Heart left ventricle (tissue), 16 donors: ENCODE results near the gene UBE2U. TPM values are rescaled to one million over a fixed set of nuclear protein-coding genes. Genes with fewer than 3 reads are reported as not detected.
"Not testable (repeated sequence)": the region's sequence is repeated elsewhere in the genome, so short reads cannot be mapped to it uniquely, and the experiment has no call there.

Source experiments
- ATAC-seq, 4 donors: fragments of 200-7000 bp; cut with Tn5 transposase; one replicate each; pipeline ENCODE4 v1.9.1; 2020 to 2022; ENCODE audit warnings: moderate library complexity in 4 of 4, mild to moderate bottlenecking in 3 of 4, moderate number of reproducible peaks in 1 of 4
- DNase-seq, 5 donors: peaks; one replicate each; pipeline ENCODE4 v3.0.0-alpha.2; 2020
- H3K27ac ChIP-seq, 12 donors: fragments of 200-600 bp; sonication (generic) in 4 of 12; one replicate each; pipeline versions ENCODE4 v1.5.0 to v1.8.0; 2016 to 2022; ENCODE audit warnings: mild to moderate bottlenecking in 2 of 12
- H3K27me3 ChIP-seq, 9 donors: fragments of 200-600 bp; sonication (generic) in 2 of 9; one replicate each; pipeline versions ENCODE4 v1.5.1 to v1.8.0; 2016 to 2022; ENCODE audit warnings: mild to moderate bottlenecking in 3 of 9
- H3K36me3 ChIP-seq, 9 donors: fragments of 200-600 bp; sonication (generic) in 2 of 9; one replicate each; pipeline versions ENCODE4 v1.5.0 to v1.8.0; 2018 to 2022; ENCODE audit warnings: mild to moderate bottlenecking in 2 of 9
- H3K4me1 ChIP-seq, 12 donors: fragments of 200-600 bp; sonication (generic) in 4 of 12; one replicate each; pipeline versions ENCODE4 v1.5.0 to v1.8.0; 2016 to 2022; ENCODE audit warnings: mild to moderate bottlenecking in 3 of 12
- H3K4me3 ChIP-seq, 12 donors: fragments of 200-600 bp; sonication (generic) in 4 of 12; one replicate each; pipeline versions ENCODE4 v1.5.0 to v1.8.0; 2017 to 2022; ENCODE audit warnings: mild to moderate bottlenecking in 9 of 12, moderate library complexity in 4 of 12
- H3K9me3 ChIP-seq, 12 donors: fragments of 200-600 bp; sonication (generic) in 4 of 12; one replicate each; pipeline versions ENCODE4 v1.5.0 to v1.8.0; 2016 to 2022; ENCODE audit warnings: mild to moderate bottlenecking in 1 of 12
- POLR2A ChIP-seq, 2 donors: fragments of 450-650 bp; IDR thresholded peaks; one replicate each; pipeline ENCODE4 v1.6.1; 2017; ENCODE audit warnings: antibody characterized with exemption in 2 of 2, mild to moderate bottlenecking in 2 of 2, moderate library complexity in 2 of 2
- WGBS, 4 donors: extraction: QIAGEN DNeasy Blood & Tissue Kit in 2 of 4; methylation state at CpG; one replicate each; pipeline versions ENCODE4 v1.1.5 to v1.1.7; 2013 to 2018; 5-methylcytosine and 5-hydroxymethylcytosine counted together
- intact Hi-C, 10 donors: fragments of 100-400 bp; cut with DNase I; formaldehyde crosslinking; loops; one replicate each; pipeline versions ENCODE4 v1.11.1 to v1.14.2; 2022
- polyA plus RNA-seq, 2 donors: library from polyadenylated mRNA; stranded (reverse); fragments of 200-250 nt; gene quantifications; one replicate each; pipeline ENCODE4 v1.2.3, GENCODE V29; 2013
- total RNA-seq, 9 donors: library from RNA; depleted of rRNA in 2 of 9; stranded (reverse); fragments of >200 nt in 2 of 9; fragmentation: NEBNext Ultra II Directional in 3 of 9; extraction: Animal tissue kit (Norgen Biotek cat#: 25700) in 3 of 9; gene quantifications; one replicate each; pipeline versions ENCODE4 v1.1.0 to v1.2.4, GENCODE V29; 2016 to 2023
- TF ChIP-seq, protein P1 (sequence below), 12 donors: fragments of 200-600 bp; sonication (generic) in 4 of 12; IDR thresholded peaks; one replicate each; pipeline versions ENCODE4 v1.5.0 to v1.8.0; 2018 to 2022; ENCODE audit warnings: antibody characterized with exemption in 12 of 12, mild to moderate bottlenecking in 5 of 12
- donor health status: ischemic (EF 13 %, LVEDD 7.1; RV severe dilation, severe dysfunction).
- donor health status: healthy with polysubstance abuse.
- donor health status: DM: no; HTN: yes; CAD: no.
- donor health status: DM: no; HTN: no; CAD: no.
- donor health status: ischemic (EF 25% LVEDD 6.9; RV normal size, moderate dysfunction).
- donor health status: ischemic (EF 25% LVEDD 5.7; RV mildly dilated, moderate dysfunction).
- donor health status: healthy.
- donor health status: DM: yes; HTN: yes; CAD: no.
- donor health status: ischemic (EF 35%, LVEDD 5.7; RV mildly dilated, moderate dysfunction).
- donor health status: nonischemic (EF 11% LVEDD 7.7; RV severe dilation, severe dysfunction).
- donor health status: DM: yes; HTN: yes; CAD: no.
- donor health status: PGD.
- donor health status: ischemic (EF 29% LVEDD 5.4; RV normal size, mild dysfunction).
- donor health status: nonischemic (EF 23%, LVEDD 6.1; RV moderate dilation, normal function).

The UBE2U gene
- total and polyA plus RNA-seq, 11 donors, result 0.19 to 2.7 (median 2.5) TPM; not detected in 8

DNA sequence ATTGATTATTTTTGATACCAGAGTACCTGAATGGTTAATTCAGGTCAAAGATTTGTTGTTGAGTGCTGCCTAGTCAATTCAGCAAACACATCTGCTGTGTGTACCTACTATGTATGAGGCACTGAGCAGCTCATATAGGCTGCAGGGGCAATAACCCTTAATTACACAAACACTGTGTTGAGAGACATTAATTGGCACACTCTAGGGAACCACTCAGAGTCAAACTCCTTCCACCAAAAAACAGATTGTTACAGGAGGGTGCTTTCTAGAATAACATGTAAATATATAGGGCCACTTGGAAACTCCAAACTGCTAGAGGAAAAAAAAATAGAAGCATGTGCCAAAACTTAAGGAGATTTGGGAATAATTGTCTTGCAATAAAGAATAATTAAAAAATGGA lies 31.3 kb downstream of the UBE2U start:
- ATAC-seq, result no peak
- Histone ChIP-seq H3K4me1 (no peaks in the 10 kb centered on the region), H3K4me3 (no peak overlapping the region), H3K9me3 (no peaks in the 10 kb centered on the region), H3K27me3 (peaks cover 0 to 19% (median 0%) of the 10 kb centered on the region in 9 donors), H3K27ac (no peak overlapping the region), H3K36me3 (no peaks in the 10 kb centered on the region)
- TF ChIP-seq, protein P1, sequence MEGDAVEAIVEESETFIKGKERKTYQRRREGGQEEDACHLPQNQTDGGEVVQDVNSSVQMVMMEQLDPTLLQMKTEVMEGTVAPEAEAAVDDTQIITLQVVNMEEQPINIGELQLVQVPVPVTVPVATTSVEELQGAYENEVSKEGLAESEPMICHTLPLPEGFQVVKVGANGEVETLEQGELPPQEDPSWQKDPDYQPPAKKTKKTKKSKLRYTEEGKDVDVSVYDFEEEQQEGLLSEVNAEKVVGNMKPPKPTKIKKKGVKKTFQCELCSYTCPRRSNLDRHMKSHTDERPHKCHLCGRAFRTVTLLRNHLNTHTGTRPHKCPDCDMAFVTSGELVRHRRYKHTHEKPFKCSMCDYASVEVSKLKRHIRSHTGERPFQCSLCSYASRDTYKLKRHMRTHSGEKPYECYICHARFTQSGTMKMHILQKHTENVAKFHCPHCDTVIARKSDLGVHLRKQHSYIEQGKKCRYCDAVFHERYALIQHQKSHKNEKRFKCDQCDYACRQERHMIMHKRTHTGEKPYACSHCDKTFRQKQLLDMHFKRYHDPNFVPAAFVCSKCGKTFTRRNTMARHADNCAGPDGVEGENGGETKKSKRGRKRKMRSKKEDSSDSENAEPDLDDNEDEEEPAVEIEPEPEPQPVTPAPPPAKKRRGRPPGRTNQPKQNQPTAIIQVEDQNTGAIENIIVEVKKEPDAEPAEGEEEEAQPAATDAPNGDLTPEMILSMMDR (IDR thresholded peaks at IDR 0.05), result no peak
- no peak for TF ChIP-seq POLR2A (IDR thresholded peaks at IDR 0.05)
- intact Hi-C loops, result loop anchor here in 2 of 10 donors (5.0 to 10.0 kb wide), 2 partner anchors 70 to 92 kb away; no protein-coding TSS in a partner anchor
- no peak for DNase-seq

DNA sequence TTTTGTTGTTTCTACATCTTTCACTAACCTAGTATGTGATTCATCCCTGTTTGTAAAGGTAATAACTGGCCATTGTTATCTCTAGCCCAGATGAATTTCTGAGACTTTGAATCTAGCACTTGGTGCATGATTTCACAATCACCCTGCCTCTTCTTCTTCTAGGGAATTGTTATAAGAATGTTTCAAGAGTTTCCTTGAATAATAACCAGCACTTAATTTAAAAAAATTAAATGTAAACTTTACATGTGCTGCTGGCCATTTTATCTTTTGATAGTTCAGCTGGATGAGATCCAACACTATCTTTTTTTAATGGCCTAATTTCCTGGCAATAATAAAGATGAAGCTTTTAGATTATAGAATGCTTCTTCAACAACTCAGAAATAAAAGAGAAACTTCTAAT lies 31.8 kb downstream of the UBE2U start:
- Histone ChIP-seq H3K27ac (no peak overlapping the region), H3K4me3 (no peak overlapping the region), H3K36me3 (no peaks in the 10 kb centered on the region), H3K4me1 (no peaks in the 10 kb centered on the region), H3K9me3 (no peaks in the 10 kb centered on the region), H3K27me3 (peaks cover 0 to 19% (median 0%) of the 10 kb centered on the region in 9 donors)
- no peak for TF ChIP-seq POLR2A (IDR thresholded peaks at IDR 0.05)
- TF ChIP-seq, protein P1 (IDR thresholded peaks at IDR 0.05), result no peak
- ATAC-seq (no peak), DNase-seq (no peak)
- intact Hi-C loops, result loop anchor here in 1 of 10 donors (10.0 kb wide), 1 partner anchor 70 kb away; no protein-coding TSS in a partner anchor

DNA sequence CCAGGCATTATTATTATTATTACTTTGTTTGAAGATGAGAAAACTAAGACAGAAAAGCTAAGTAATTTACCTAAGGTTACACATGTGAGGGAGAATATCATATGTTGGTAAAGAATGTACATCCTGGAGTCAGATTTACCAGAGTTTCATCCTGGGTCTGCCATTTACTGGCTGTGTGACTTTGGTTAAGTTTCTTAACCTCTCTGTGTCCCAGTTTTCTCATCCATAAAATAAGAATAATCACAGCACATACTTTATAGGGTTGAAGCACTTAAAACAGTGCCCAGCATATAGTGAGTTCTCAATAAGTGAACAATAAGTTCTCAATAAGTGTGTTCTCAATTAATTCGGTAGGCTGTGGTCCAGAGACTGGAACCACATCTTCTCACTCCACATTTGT lies 32.5 kb downstream of the UBE2U start:
- H3K27me3 ChIP-seq, result peaks cover 0 to 19% (median 0%) of the 10 kb centered on the region in 9 donors
- no peak overlapping the region for H3K4me3 ChIP-seq
- intact Hi-C loops, result loop anchor here in 1 of 10 donors (10.0 kb wide), 1 partner anchor 71 kb away; no protein-coding TSS in a partner anchor
- no peaks in the 10 kb centered on the region for H3K36me3 ChIP-seq
- TF ChIP-seq POLR2A (IDR thresholded peaks at IDR 0.05), result no peak
- TF ChIP-seq, protein P1 (IDR thresholded peaks at IDR 0.05), result no peak
- WGBS, 4 donors, result 94 to 99% (median 96%) methylated on average over 1 of the region's 1 CpG
- ATAC-seq (no peak), DNase-seq (no peak)
- H3K27ac ChIP-seq, result no peak overlapping the region
- no peaks in the 10 kb centered on the region for H3K4me1 ChIP-seq
- no peaks in the 10 kb centered on the region for H3K9me3 ChIP-seq

DNA sequence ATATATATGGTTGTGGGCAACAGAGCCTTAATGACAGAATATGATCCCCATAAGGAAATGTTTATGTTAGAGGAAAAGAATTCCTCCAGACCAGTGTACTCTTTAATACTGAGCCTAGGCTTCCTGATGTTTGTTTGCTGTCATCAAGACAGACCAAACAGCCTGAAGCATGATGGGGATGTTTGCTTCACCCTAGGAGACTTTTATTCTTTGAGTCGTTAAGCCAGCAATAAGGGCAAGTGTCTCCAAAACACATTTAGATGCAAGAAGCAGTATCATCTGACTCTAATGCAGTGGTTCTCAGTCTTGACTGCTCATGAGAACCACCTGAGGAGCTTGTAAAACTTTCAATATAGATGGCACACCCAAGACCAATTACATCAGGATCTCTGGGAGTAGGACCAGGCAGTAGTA lies 33.1 kb downstream of the UBE2U start:
- intact Hi-C loops, result loop anchor here in 1 of 10 donors (10.0 kb wide), 1 partner anchor 72 kb away; no protein-coding TSS in a partner anchor
- DNase-seq, result no peak
- ATAC-seq, result no peak
- Histone ChIP-seq H3K27ac (no peak overlapping the region), H3K4me1 (no peaks in the 10 kb centered on the region), H3K4me3 (no peak overlapping the region), H3K27me3 (peaks cover 0 to 16% (median 0%) of the 10 kb centered on the region in 9 donors), H3K36me3 (no peaks in the 10 kb centered on the region), H3K9me3 (no peaks in the 10 kb centered on the region)
- no peak for TF ChIP-seq POLR2A (IDR thresholded peaks at IDR 0.05)
- TF ChIP-seq, protein P1 (IDR thresholded peaks at IDR 0.05), result no peak
- WGBS, 4 donors, result 64 to 80% (median 74%) methylated on average over 1 of the region's 1 CpG

DNA sequence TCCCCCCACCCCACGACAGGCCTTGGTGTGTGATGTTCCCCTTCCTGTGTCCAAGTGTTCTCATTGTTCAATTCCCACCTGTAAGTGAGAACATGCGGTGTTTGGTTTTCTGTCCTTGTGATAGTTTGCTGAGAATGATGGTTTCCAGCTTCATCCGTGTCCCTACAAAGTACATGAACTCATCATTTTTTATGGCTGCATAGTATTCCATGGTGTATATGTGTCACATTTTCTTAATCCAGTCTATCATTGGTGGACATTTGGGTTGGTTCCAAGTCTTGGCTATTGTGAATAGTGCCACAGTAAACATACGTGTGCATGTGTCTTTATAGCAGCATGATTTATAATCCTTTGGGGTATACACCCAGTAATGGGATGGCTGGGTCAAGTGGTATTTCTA lies 36.1 kb downstream of the UBE2U start:
- not testable (repeated sequence) for H3K4me3 ChIP-seq, H3K36me3 ChIP-seq, ATAC-seq, H3K27me3 ChIP-seq, H3K9me3 ChIP-seq, DNase-seq, H3K27ac ChIP-seq
- H3K4me1 ChIP-seq, result peaks cover 0 to 13% (median 0%) of the 10 kb centered on the region in 12 donors
- intact Hi-C loops, result loop anchor here in 1 of 10 donors (10.0 kb wide), 1 partner anchor 75 kb away; no protein-coding TSS in a partner anchor
- WGBS, 4 donors, result 78 to 91% (median 91%) methylated on average over 4 of the region's 4 CpGs
